GM08714 (cell line): ENCODE data around the gene MRM1.

Experiments
- H3K4me3 ChIP-seq: fragments of 200-500 bp; sonication (Bioruptor generic); 2 replicates; pipeline ENCODE4 v1.5.1; 2014; ENCODE audit warnings: mild to moderate bottlenecking, low read length, inconsistent platforms
- ZNF274 ChIP-seq: IDR thresholded peaks from 2 replicates; pipeline ENCODE4 v1.6.1; 2012; ENCODE audit warnings: mild to moderate bottlenecking, low read depth, low read length

MRM1 gene

GRCh38 chr17:36611345-36612072, 10.1 kb downstream of the MRM1 start:
- H3K4me3 ChIP-seq, result no peak overlapping the region
- TF ChIP-seq ZNF274, result no peak

GRCh38 chr17:36612323-36612722, 10.9 kb downstream of the MRM1 start:
- no peak overlapping the region for H3K4me3 ChIP-seq
- no peak for TF ChIP-seq ZNF274

- no peak for TF ChIP-seq ZNF274
- no peak overlapping the region for H3K4me3 ChIP-seq
Observed at GRCh38 chr17:36613155-36613554, 11.8 kb downstream of the MRM1 start.

GRCh38 chr17:36614081-36614480, 12.7 kb downstream of the MRM1 start:
- no peak overlapping the region for H3K4me3 ChIP-seq
- no peak for TF ChIP-seq ZNF274

GRCh38 chr17:36614933-36615332, 13.6 kb downstream of the MRM1 start:
- no peak overlapping the region for H3K4me3 ChIP-seq
- TF ChIP-seq ZNF274, result no peak

- no peak overlapping the region for H3K4me3 ChIP-seq
- no peak for TF ChIP-seq ZNF274
Observed at GRCh38 chr17:36616061-36617029, 15.0 kb downstream of the MRM1 start.

GRCh38 chr17:36617773-36618172, 16.4 kb downstream of the MRM1 start:
- TF ChIP-seq ZNF274, result no peak
- H3K4me3 ChIP-seq, result no peak overlapping the region

GRCh38 chr17:36623281-36623680, 21.9 kb downstream of the MRM1 start:
- no peak for TF ChIP-seq ZNF274
- no peak overlapping the region for H3K4me3 ChIP-seq

GRCh38 chr17:36625188-36625587, 23.8 kb downstream of the MRM1 start:
- H3K4me3 ChIP-seq, result no peak overlapping the region
- TF ChIP-seq ZNF274, result no peak

GRCh38 chr17:36627101-36627500, 25.7 kb downstream of the MRM1 start:
- TF ChIP-seq ZNF274, result no peak
- H3K4me3 ChIP-seq, result no peak overlapping the region

GRCh38 chr17:36628576-36628975, 27.2 kb downstream of the MRM1 start:
- no peak overlapping the region for H3K4me3 ChIP-seq
- TF ChIP-seq ZNF274, result no peak

GRCh38 chr17:36629252-36629847, 28.0 kb downstream of the MRM1 start:
- no peak for TF ChIP-seq ZNF274
- no peak overlapping the region for H3K4me3 ChIP-seq

GRCh38 chr17:36629970-36630502, 28.7 kb downstream of the MRM1 start:
- no peak overlapping the region for H3K4me3 ChIP-seq
- TF ChIP-seq ZNF274, result no peak

GRCh38 chr17:36631022-36631421, 29.6 kb downstream of the MRM1 start:
- no peak for TF ChIP-seq ZNF274
- H3K4me3 ChIP-seq, result no peak overlapping the region
